PC-9 (cell line): Measurements from ENCODE around the gene GSAP. TPM values are rescaled to one million over a fixed set of nuclear protein-coding genes. Genes with fewer than 3 reads are reported as not detected.

Source experiments
- BruUV-seq: library from RNA; stranded (reverse); fragments of 400-500 nt; replicated peaks from 2 replicates; lab custom pipeline; 2021; lab: Mats Ljungman, UMichigan
- CTCF ChIA-PET: fragments of 300-600 bp; sonication (Branson Sonifier 250); formaldehyde crosslinking; loops from one replicate; lab custom pipeline; 2022; ENCODE audit warnings: antibody characterized with exemption; lab: Charles Lee
- POLR2A ChIA-PET: fragments of 300-600 bp; sonication (Branson Sonifier 250); formaldehyde crosslinking; loops from one replicate; lab custom pipeline; 2022; ENCODE audit warnings: antibody characterized with exemption; ENCODE audit not compliant: unreplicated experiment; lab: Charles Lee
- DNase-seq, 2 experiments: peaks; one replicate each; pipeline versions ENCODE4 v3.0.0 to v3.0.0-alpha.2; 2015 to 2022; ENCODE audit warnings: mixed read lengths in 1 of 2
- H2AFZ ChIP-seq: fragments of 200-600 bp; sonication (generic); 2 replicates; pipeline ENCODE4 v1.8.1; 2017; ENCODE audit warnings: antibody characterized with exemption
- H3F3A ChIP-seq: fragments of 200-600 bp; sonication (generic); 2 replicates; pipeline ENCODE4 v1.8.1; 2017; ENCODE audit warnings: antibody characterized with exemption, mild to moderate bottlenecking, low read depth; ENCODE audit not compliant: insufficient read depth
- H3K27ac ChIP-seq: fragments of 200-600 bp; sonication (generic); 2 replicates; pipeline ENCODE4 v1.6.1; 2016; ENCODE audit warnings: mixed run types
- H3K27me3 ChIP-seq: fragments of 200-600 bp; sonication (generic); 2 replicates; pipeline ENCODE4 v1.6.1; 2016; ENCODE audit warnings: low read depth, mixed run types; ENCODE audit not compliant: insufficient read depth
- H3K36me3 ChIP-seq: fragments of 200-600 bp; sonication (generic); 2 replicates; pipeline ENCODE4 v1.6.1; 2016; ENCODE audit warnings: low read depth, mixed run types
- H3K4me1 ChIP-seq: fragments of 200-600 bp; sonication (generic); replicated peaks from 2 replicates; pipeline ENCODE4 v1.6.1; 2016; ENCODE audit warnings: mixed run types; ENCODE audit not compliant: insufficient read depth
- H3K4me2 ChIP-seq: fragments of 200-600 bp; sonication (generic); 2 replicates; pipeline ENCODE4 v1.6.1; 2017; ENCODE audit warnings: mixed run types
- H3K4me3 ChIP-seq: fragments of 200-600 bp; sonication (generic); 2 replicates; pipeline ENCODE4 v1.6.1; 2016; ENCODE audit warnings: mixed run types
- H3K79me2 ChIP-seq: fragments of 200-600 bp; sonication (generic); 2 replicates; pipeline ENCODE4 v1.6.1; 2017; ENCODE audit warnings: low read depth, mixed run types
- H3K9me2 ChIP-seq: fragments of 200-600 bp; sonication (generic); 2 replicates; pipeline ENCODE4 v1.8.1; 2017; ENCODE audit warnings: mild to moderate bottlenecking; ENCODE audit not compliant: insufficient read depth
- H3K9me3 ChIP-seq: fragments of 200-600 bp; sonication (generic); 2 replicates; pipeline ENCODE4 v1.8.1; 2016; ENCODE audit warnings: low read depth; ENCODE audit not compliant: insufficient read depth
- H4K20me1 ChIP-seq: fragments of 200-600 bp; sonication (generic); 2 replicates; pipeline ENCODE4 v1.8.1; 2017; ENCODE audit not compliant: insufficient read depth
- EZH2 ChIP-seq: fragments of 200-600 bp; sonication (generic); IDR thresholded peaks from 2 replicates; pipeline ENCODE4 v1.8.0; 2017; ENCODE audit warnings: antibody characterized with exemption, low read depth
- intact Hi-C: fragments of 100-400 bp; cut with micrococcal nuclease; formaldehyde crosslinking; loops from one replicate; pipeline ENCODE4 v1.10.0; 2022; ENCODE audit not compliant: unreplicated experiment
- total RNA-seq: library from RNA; stranded (reverse); gene quantifications from 2 replicates; pipeline ENCODE4 v1.2.3, GENCODE V29; 2021
- TF ChIP-seq, protein P1 (sequence below): fragments of 200-600 bp; sonication (generic); conservative IDR thresholded peaks from 2 replicates; pipeline ENCODE4 v1.6.1; 2017; ENCODE audit warnings: mixed run types, antibody characterized with exemption, mild to moderate bottlenecking, moderate library complexity

GSAP gene
- total RNA-seq, 1 experiment from 2014 or later = 15.6 TPM

DNA sequence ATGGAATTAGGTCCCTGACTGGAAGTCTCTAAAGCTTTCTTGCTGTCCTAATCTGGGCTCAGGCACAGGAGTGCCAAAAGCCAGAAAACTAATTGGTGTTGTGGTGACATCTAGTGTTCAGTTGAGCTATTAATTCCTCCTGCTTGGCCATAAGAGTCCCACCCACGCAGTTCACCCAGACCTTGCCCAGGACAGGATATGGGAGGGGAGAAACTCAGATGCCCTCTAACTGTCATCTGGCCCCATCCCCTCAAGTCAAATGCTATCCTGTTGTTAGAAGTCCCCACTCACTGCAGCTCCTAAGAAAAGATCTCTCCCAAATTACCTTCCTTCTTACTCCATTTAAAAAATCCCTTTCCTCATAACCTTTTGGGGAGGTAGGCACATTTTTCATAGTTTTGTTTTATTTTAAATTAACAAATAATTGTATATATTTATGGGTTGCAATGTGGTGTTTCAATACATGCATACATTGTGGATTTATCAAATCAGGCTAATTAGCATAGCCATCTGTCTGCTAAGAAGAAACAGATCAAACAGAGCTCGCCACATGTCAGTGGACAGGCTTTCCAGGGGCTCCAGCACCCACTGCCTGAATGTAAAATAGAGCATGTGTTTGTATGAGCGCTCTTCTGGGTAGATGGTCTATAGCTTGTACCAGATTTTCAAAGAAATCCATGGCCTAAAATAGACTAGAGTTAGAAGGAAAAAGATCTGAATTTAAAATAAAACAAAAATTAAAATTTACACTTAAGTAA, 84.0 kb downstream of the GSAP start:
- Histone ChIP-seq H2AFZ (no peak overlapping the region), H3K27me3 (no peaks in the 10 kb centered on the region), H3K4me2 (no peak overlapping the region), H4K20me1 (no peaks in the 10 kb centered on the region), H3K79me2 (no peaks in the 10 kb centered on the region), H3K36me3 (no peaks in the 10 kb centered on the region), H3K4me3 (no peak overlapping the region), H3K9me2 (no peaks in the 10 kb centered on the region), H3F3A (no peaks in the 10 kb centered on the region; the same call in 1 of the 2 replicates), H3K27ac (no peak overlapping the region), H3K4me1 (peaks cover 28% of the 10 kb centered on the region), H3K9me3 (no peaks in the 10 kb centered on the region; the same call in 1 of the 2 replicates)
- TF ChIP-seq EZH2 = no peak
- TF ChIP-seq, protein P1, sequence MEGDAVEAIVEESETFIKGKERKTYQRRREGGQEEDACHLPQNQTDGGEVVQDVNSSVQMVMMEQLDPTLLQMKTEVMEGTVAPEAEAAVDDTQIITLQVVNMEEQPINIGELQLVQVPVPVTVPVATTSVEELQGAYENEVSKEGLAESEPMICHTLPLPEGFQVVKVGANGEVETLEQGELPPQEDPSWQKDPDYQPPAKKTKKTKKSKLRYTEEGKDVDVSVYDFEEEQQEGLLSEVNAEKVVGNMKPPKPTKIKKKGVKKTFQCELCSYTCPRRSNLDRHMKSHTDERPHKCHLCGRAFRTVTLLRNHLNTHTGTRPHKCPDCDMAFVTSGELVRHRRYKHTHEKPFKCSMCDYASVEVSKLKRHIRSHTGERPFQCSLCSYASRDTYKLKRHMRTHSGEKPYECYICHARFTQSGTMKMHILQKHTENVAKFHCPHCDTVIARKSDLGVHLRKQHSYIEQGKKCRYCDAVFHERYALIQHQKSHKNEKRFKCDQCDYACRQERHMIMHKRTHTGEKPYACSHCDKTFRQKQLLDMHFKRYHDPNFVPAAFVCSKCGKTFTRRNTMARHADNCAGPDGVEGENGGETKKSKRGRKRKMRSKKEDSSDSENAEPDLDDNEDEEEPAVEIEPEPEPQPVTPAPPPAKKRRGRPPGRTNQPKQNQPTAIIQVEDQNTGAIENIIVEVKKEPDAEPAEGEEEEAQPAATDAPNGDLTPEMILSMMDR = peak; percentile 73
- CTCF ChIA-PET = interaction anchor here (0.6 to 1.6 kb wide), 11 partner anchors 29 to 1722 kb away, joined by 3 to 25 read pairs (median 4); no protein-coding TSS in a partner anchor
- DNase-seq = peak; percentile 59 to 61
- no TSS peak for BruUV-seq
- intact Hi-C loops = loop anchor here (2.0 to 5.0 kb wide), 3 partner anchors 85 to 1155 kb away; partner anchors contain the start of gene CCDC146
- POLR2A ChIA-PET = interaction anchor here (0.5 to 0.7 kb wide), 4 partner anchors 16 to 707 kb away, joined by 3 to 5 read pairs (median 4); no protein-coding TSS in a partner anchor

DNA sequence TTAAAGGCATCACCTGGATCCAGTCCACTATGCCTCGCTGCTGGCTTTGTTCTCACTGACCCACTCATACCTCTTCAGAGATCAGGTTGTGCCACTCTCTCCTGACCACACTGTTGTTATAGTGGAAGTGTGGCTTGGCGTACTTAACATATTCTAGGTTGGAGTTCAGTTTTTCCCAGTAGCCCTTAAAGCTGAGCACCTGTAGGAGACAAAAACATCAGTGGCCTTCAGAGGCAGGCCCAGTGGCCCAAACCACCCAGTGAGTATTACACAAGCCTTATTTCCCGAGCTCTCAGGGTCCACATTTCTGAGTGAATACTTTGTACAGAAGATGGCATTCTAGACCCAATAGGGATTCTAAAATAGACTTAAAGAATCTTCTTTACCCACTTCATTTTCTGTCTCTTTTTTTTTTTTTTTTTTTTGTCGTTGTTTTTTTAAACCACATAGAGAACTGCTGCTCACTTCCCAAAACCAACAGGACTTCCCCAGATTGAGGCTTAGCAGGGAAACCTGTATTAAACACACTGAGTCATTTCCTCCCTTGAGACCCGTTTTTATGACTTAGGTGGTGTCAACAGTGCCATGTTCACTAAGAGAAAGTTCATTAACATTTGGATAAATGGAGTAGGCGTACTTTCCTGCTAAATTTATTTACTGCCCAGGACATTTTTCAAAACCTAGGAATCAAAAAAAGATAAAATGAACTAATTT, 85.8 kb downstream of the GSAP start:
- Histone ChIP-seq H2AFZ (no peak overlapping the region), H3K4me2 (no peak overlapping the region), H3K9me2 (no peaks in the 10 kb centered on the region), H3K36me3 (no peaks in the 10 kb centered on the region), H3K79me2 (no peaks in the 10 kb centered on the region), H3K4me3 (no peak overlapping the region), H3K9me3 (no peaks in the 10 kb centered on the region; the same call in 1 of the 2 replicates), H4K20me1 (no peaks in the 10 kb centered on the region), H3K27me3 (no peaks in the 10 kb centered on the region), H3F3A (no peaks in the 10 kb centered on the region; the same call in 1 of the 2 replicates), H3K27ac (no peak overlapping the region), H3K4me1 (peaks cover 44% of the 10 kb centered on the region)
- BruUV-seq = no TSS peak
- ChIA-PET CTCF (interaction anchor here (0.7 to 0.9 kb wide), 2 partner anchors 217 to 966 kb away, joined by 4 to 10 read pairs; no protein-coding TSS in a partner anchor), POLR2A (no interaction called here)
- TF ChIP-seq EZH2 = no peak
- TF ChIP-seq, protein P1 = no peak
- DNase-seq = no peak
- intact Hi-C loops = loop anchor here (5.0 kb wide), 2 partner anchors 208 to 1153 kb away; partner anchors contain the start of gene CCDC146

GRCh38 chr7:77329466-77330168, 86.5 kb downstream of the GSAP start:
- Histone ChIP-seq H3K79me2 (no peaks in the 10 kb centered on the region), H3K9me2 (no peaks in the 10 kb centered on the region), H3K4me3 (no peak overlapping the region), H3F3A (no peaks in the 10 kb centered on the region; the same call in 1 of the 2 replicates), H3K4me2 (no peak overlapping the region), H3K27ac (no peak overlapping the region), H3K27me3 (no peaks in the 10 kb centered on the region), H3K36me3 (no peaks in the 10 kb centered on the region), H2AFZ (no peak overlapping the region), H4K20me1 (no peaks in the 10 kb centered on the region), H3K4me1 (peaks cover 44% of the 10 kb centered on the region), H3K9me3 (no peaks in the 10 kb centered on the region; the same call in 1 of the 2 replicates)
- intact Hi-C loops = loop anchor here (5.0 kb wide), 2 partner anchors 207 to 1152 kb away; partner anchors contain the start of gene CCDC146
- no TSS peak for BruUV-seq
- TF ChIP-seq, protein P1 = no peak
- TF ChIP-seq EZH2 = no peak
- POLR2A ChIA-PET = no interaction called here
- no peak for DNase-seq
- CTCF ChIA-PET = interaction anchor here (0.7 to 0.9 kb wide), 2 partner anchors 217 to 965 kb away, joined by 4 to 10 read pairs; no protein-coding TSS in a partner anchor
